HG03039 (cell line): ENCODE measurements around the gene KBTBD13.

Experiments used
- ATAC-seq: cut with Tn5 transposase; IDR thresholded peaks from one replicate; pipeline ENCODE4 v1.9.1; 2021; ENCODE audit warnings: mild to moderate bottlenecking, moderate library complexity; ENCODE audit not compliant: unreplicated experiment

The KBTBD13 gene

DNA sequence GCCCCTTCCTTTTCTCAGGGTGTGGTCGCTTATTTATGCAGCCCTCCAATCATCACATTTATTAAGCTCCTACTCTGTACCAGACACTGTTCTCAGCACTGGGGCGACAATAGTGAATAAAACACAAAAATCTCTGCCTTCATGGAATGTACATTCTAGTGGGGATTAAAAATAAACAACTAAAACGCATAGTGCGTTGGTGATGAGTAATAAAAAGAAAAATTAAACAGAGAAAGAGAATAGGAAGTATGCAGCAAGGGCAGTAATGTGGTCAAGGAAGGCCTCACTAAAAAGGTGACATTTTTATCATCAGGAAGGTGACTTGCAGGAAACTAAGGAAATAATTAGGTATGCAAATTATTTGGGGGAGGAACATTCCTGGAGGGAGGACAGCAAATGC is 26.3 kb upstream of the KBTBD13 start:
- no peak for ATAC-seq

DNA sequence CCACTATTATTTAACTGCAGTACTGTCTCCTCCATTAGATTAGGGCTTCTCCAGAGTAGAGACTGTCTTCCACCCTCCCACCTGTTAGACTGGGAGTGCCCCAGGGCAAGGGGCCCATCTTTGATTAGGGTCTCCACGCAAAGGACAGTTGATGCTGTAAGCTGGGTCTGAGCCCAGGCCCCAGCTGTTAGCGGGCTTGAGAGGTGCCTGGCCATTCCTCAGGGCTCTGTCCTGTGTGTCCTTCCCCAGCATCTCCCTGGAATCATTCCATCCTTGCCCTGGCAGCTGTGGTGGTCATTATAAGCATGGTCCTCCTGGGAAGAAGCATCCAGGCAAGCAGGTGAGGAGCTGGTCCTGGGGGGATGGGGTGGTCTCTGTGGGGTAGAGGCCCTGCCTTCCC is 25.3 kb upstream of the KBTBD13 start:
- ATAC-seq: no peak

DNA sequence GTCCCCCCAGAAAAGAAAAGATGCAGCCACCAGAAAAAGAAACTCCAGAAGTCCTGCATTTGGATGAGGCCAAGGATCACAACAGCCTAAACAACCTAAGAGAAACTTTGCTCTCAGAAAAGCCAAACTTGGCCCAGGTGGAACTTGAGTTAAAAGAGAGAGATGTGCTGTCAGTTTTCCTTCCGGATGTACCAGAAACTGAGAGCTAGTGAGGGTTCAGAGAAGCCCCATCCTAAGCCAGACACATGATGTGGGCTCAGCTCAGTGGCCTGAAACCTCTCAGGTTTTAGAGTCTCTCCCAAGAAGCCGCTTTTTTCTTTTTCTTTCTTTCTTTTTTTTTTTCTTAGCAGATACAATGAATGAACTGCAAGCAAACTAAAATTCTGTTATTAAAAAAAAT is 23.6 kb upstream of the KBTBD13 start:
- no peak for ATAC-seq

DNA sequence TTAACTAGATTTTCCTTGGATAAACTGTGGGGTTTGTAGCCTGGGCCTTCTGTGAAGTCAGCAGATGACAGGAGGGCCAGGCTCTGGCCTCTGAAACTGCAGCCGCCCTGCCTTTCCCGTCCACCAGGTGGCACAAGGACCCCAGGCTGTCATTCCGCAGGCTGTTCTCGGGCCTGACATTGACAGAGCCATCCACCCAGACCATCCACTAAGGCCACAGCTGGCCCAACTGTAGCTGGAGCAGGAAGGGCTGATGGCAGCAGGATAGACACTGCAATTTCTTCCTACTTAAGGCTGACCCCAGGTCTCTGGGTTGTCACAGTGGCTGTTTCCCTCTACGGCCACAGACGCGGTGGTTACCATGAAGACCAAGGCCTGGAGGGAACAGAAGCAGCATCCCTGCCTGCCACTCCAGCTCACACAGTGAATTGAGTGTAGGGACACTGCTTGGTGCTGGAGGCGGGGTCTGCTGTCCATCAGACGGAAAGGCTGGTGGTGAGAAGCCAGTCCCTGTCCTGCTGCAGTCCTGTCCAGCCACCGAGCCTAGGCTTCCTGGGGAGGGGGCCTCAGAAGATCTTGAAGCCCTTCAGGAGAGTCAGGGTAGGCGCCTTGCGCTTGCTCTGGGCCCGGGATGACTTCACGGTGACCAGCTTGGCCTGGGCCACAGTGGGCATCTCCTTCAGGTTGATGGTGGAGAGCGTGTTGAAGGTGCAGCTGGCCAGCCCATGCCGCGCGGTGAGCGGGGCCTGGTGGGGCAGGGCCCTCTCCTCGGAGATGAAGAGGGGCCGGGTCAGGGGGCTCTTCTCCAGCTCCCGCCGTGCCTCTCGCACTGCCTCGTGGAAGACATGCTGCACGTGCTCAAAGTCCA is 22.0 kb upstream of the KBTBD13 start:
- no peak for ATAC-seq

DNA sequence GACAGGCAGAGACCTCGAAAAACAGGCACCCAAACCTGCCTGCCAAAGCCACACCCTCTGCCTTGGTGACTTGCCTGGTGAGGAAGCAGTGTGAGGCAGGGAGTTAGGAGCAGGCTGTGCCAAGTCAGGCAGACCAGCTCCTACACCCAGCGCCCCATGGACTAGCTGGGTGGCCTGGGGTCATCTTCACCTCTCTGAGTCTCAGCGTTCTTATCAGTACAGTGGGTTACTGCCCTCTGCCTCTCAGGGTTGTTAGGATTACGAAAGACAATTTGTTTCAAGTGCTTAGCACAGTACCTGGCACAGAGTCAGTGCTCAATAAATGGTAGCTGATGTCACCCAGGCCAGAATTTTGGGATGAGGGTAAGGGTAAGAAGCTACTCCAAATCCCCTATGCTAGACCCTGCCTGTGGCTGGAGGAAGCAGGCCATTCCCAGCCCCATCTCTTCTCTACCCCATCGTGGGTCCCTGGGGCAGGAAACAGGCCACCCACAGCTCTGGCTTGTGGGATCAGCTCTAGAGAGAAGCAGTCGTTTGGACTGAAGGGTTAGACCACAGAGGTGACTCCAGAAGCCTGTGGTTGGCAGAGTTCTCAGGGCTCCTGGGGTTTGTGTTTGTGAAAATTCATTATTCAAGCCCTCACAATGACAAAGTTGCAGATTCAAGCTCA is 21.2 kb upstream of the KBTBD13 start:
- no peak for ATAC-seq

DNA sequence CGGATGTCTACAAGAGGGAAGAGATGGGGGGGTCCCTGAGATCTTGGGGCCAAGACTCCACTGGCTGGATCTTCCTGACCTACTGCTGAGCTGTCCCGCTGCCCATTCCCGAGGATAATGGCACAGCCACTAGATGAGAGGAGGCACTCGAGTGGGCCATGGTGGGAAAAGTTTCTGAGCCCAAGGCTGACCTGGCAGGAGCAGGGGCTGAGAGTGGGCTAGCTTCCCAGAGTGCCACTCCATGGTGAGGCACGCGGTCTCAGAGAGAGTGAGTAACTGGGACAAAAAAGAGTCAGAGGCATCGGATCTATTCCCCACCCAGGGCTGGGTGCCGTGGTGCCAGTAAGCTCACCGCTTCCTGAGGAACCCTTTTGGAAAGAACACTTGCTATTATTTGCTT is 20.4 kb upstream of the KBTBD13 start:
- ATAC-seq: no peak

DNA sequence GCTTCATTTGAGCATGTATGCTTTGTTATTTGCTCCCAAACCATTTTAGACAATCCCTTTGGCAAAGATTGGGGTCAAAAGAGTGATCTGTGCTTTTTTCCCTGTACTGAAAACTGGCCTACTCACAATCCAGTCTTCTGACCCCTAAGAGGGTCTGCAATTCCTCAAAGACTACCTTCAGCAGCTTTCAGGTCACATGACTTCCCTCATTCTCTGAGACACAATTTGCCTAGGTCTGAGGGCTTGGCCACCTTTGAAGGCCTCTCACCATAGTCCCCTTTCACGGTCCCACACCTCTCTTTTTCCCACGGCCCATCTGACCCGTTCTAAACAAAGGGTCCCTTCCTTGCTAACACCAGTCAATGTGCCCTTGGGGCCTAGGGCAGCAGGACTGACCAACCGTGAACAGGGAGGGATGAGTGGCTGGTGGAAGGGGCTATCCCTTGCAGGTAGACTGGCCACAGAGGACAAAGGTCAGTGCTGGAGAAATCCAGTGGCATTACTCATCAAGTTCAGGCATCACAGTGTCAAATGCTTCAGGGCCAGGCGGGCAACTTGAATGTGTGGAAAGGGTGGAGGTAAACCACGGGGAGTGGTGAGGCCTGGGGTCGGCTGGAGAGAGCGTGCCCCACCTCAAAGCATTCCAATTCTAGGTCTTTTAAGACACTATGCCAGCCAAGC is 19.5 kb upstream of the KBTBD13 start:
- ATAC-seq: no peak

DNA sequence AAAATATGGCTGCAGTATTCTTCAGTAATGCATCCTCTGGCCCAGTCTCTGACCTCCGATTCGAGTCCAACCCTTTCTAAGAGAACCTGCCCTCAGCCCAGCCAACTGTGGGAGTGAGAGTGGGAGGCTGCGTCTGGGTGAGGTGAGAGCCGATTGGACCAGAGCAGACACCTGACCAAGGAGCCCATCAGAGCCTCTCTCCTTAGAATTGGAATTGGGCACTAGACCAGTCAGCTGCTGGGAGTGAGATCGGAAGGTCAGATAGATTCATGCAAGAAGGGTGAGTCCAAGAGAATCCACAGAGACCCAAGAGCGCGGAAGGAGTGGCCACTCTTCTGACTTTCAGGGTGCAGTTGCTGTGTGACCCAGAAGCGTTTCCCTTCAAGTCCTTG is 19.0 kb upstream of the KBTBD13 start:
- no peak for ATAC-seq

DNA sequence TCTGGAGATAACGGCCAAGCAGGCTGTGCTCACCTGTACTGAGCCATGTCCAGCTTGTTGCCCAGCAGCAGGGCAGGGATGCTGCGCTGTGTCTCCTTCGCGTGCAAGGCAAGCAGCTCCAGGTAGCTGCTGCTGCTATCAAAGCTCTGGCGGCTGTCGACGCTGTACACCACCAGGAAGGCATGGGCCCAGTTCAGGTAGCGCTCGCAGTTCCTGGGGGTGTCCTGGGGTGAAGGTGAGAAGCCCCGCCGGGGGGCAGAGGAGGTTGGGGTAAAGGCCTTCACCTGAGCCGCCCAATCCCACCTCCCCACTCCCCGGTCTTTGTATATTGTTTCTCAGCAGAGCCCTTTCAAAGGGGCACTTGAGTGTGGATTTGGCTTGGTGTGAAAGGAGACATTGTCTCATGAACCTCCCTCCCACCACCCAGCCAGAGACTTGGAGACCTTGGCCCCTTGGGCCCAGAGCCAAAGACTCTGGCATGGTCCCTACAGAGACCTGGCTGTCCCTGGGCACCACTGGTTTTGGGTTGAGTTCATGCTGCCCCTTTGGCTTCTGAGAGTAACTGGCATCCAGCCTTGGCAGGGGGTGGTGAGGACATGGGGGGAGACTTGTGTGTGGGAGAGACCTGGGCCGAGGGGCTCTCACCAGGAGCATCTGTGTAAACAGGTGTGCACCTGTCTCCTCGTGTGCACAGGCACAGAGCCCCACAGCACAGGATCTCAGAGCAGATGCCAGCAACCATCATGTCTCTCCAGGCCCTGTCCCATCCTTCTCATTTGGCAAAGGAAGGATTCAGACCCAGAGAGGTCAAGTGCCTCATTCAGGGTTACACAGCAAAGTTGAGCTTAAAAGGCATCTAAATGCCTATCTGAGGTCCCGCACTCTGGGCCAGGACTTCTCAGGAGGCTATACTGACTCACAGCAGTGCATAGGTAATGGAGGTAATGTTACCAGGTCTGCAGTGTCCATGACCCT is 17.9 kb upstream of the KBTBD13 start:
- no peak for ATAC-seq

DNA sequence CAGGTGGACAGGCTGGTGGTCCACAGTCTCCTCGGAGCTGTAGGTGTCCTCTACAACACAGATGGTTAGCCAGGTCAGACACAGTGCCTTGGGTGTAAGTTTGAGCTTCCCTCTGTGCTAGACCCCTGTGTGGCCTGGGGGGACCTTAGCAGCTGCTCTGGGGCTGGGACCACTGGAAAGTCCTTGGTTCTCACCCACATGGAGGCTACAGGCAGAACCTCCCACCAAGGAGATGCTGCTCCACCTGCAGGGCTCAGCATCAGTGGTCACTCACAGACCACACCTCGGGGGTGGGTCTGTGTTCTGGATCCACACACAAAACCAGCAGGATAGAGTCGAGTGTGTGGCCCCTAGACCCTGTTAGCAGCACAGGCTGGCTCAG is 17.2 kb upstream of the KBTBD13 start:
- ATAC-seq: no peak

DNA sequence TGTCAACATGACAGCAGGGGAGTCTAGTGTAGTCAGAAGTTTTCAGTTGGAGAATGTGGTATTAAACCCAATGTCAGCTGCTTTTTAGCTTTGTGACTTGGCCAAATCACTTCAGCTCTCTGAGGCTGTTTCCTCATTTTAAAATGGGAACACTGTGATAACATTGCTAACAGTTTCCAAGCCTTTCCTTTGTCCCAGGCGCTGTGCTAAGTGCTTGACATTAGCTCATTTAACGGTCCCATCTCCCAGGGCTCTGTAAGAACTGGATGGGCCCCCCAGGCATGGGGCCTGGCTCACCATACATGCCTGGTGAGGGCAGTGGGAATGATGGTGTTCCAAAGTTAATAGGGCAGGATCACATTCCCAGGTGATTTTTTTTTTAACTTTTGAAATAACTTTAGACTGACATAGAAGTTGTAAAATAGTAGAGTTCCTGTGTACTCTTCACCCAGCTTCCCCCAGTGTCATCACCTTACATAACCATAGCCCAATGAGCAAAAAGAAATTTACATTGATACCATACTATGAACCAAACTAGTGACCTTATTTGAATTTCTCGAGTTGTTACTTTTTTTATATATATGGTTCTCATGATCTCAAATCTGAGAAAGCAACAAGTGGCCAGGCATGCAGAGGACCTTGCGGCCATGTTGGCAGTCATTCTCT is 16.5 kb upstream of the KBTBD13 start:
- no peak for ATAC-seq

DNA sequence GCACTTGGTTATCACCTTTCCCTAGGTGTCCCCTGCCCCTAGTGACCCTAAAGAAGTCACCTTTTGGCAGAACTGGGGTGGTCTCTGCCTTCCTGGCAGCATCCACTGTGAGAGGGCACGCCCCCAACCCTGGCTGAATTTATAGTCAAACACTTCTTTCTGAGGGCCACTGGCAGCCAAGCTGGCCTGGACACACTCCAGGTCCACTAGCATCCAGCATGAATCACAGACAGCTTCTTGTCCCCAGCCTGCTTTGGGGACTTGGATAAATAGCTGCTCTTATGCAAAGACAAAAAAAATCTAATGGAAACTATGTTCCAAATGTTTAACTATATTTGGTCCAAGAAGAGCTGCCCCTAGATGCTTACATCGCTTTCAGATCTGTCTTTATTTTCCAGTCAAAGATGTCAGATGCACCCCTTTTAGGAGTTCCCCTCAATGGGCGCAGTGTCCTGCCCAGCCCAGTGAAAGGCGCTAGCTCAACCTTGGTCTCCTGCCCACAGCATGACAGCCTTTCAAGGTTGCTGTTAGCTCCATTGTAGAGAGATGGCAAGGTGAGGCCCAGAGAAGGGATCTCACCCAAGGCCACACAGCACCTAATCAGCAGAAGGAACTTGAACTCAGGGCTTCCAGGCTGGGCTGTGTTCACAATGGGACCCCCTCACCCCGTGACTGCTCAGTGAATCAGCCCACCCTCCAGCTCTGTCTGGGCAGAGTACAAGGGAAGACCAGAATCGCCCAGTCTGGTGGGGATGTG is 15.7 kb upstream of the KBTBD13 start:
- ATAC-seq: no peak

DNA sequence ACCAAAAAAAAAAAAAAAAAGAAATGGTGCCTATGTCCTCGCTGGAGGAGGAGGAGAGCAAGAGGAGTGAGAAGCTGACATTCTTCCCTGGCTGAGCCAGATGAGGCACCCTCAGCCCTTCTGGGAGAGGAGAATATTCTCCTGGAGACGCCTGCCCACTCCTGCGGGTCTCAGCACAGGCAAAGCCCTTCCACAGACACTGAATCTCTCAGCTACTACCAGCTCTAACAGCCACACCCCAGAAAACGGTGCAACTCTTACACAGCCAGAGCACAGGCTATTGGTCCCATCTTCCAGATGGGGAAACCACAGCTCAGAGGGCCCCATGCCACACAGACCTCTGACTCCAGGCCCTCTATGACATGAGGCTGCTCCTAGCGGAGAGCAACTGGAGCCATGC is 14.5 kb upstream of the KBTBD13 start:
- no peak for ATAC-seq

DNA sequence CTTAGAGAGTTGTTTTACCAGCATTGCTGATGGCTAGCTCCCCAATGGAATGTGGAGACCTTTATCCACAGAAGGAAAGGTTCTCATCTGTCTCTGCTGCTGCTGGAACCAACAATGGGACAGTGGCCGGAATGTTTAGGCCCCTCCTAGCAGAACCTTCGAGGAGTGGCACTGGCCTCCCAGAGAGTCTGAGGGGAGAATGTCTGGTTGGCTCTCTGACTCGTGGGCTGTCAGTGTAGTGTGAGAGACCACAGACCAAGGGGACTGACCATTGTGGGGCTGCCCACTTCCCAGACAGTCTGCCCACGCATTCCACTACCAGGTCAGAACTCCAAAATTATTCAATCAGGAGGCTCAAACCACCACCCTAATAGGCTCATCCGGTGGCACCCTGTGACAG is 13.8 kb upstream of the KBTBD13 start:
- no peak for ATAC-seq

DNA sequence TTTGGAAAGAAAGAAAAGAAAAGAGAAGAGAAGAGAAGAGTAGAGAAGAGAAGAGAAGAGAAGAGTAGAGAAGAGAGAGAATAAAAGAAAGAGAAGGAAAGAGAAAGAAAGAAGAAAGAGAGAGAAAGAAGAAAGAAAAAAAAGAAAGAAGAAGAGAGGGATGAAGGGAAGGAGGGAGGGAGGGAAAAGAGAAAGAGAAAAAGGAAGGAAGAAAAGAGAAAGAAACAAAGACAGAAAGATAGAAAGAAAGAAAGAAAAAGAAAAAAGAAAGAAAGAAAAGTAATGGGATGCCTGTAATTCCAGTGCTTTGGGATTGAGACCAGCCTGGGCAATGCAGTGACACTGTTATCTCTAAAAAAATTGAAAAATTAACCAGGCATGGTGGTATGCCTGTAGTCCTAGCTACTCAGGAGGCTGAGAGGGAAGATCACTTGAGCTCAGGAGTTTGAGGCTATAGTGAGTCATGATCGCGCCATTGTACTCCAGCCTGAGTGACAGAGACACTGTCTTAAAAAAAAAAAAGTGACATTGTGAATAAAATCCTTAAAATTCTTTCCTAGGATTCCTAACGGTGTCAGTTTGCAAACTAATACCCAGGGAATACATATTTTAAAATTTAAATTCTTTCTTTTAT is 10.4 kb upstream of the KBTBD13 start:
- no peak for ATAC-seq

DNA sequence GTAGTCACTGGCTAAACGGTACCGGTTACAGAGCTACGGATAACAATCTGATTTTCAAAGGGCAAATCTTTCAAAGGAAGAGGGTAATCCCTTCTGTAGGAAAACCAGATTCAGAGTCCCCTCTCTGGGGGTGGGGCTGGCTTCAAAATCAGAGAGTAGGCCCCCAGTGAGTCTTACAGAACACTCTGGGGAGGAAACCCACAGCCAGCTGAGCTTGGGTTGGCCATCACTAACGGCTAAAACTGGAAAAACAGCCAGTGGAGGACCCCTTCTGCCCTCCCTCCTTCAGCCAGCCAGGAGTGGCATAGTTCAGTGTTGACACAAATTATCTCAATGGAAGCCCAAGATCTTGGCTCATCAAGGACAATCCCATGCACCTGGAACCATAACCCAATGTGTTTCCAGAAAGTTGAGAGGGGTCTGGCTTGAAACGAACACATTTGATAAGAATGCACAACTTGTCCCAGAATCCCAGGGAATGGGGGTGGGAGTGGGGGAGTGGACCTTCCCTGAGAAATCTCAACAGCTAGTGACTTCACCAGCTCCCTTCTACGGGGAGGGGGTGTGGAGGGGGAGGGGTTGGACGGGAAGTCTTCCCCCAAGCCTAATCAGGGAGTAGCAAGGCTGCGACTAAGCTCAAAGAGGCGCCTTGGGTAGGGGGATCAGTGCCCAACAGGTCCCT is 9.8 kb upstream of the KBTBD13 start:
- no peak for ATAC-seq

DNA sequence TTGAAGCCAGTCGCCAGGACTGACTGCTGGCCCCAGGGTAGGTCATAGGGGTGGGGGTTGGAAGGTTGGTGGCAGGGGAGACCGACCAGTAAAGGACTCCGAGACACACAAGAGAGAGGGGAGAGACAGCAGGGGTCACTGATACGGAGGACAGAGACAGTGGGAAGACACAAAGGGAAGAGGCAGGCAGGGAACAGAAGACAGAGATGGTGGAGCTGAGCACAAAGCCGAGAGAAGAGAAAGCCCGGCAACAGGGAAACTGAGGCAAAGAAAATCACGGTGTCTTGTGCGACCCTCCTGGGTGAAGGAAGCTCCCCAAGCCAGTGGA is 9.3 kb upstream of the KBTBD13 start:
- ATAC-seq: no peak

DNA sequence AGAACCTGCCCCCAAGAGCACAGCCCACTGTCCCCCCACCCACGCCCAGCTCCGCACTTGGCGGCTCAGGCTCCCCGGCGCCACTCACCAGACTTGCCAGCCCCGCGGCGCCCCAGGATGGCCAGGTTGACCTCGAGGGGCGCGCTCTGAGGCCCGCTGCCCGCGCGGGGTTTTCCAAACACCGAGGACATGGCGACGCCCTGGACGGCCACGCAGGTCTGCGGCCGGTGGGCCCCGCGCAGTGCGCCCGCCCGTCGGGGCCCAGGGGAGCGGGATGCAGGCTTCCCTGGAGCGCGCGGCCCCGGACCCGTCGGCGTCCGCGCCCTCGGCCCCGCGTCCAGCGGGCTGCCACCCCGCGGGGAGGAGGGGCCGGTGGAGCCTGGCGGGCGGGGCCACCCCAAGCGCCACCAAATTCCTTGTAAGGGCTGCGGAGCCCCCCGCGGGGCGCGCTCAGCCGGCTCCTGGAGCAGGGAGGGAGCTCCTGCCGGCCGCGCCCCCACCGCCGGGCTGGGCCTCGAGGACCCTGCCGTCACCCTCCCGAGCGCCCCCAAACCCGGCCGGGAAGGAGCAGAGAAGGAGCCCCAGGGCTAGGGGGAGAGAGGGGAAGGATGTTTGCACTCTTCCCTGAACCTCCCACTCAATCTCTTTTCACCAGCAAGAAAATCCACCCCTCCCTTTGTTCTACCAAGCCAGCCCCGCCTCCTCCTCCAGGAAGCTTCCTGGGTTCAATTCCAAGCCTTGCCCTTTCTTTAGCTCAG is 8.7 kb upstream of the KBTBD13 start, which contains the start of gene RASL12:
TSS of gene RASL12 (minus strand) at position 347 of the 758 bp plus-strand sequence. CDS start at position 191, 156 bp downstream.
- no peak for ATAC-seq
